ENCODE measurements around the gene ANK2. TPM values are rescaled to one million over a fixed set of nuclear protein-coding genes. Genes with fewer than 3 reads are reported as not detected.

ANK2 gene
- total and polyA plus RNA-seq, 2 experiments from 2014 or later = 10.9 to 25.9 TPM

DNA sequence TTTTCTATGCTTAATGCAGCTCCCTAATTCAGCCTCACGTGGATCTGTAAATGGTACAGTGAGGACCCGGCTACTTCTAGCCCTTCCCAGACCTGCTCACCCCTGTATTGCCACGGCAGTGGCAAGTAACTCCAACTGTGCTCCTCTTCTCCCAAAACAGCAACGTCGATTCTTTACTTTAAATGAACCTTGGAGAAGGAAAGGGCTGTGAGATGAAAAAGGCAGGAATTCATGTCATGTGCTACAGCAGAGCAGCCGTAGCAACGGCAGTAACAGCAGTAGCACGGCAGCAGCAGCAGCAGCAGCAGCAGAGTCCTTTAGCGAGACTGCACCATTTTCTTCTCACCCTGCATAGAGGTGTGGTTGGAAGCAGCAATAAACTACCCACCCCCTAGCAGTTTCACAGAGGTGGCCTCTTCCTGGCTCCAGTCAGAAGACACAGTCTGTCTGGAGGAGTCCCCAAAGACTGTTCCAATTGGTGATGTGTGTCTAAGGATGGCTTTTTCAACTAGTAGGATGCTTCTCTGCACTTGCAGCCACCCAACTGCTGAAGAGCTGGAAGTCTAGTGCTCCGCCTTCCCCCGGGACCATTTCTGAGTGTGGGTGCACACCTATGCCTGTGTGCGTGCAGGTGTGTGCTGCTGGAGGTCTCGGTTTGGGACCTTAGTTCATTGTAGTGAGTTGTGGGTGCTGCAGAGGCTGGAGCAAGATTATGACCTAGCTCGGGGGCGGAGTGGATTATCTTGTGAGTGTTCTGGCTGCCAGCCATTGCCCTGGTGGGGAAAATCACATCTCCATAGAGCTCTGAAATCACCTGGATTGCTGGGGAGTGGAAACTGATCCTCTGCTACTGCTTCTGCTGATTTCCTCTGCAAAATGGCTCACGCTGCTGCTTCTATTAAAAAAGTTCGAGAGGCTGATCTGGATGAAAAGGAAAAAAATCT, 67.2 kb downstream of the ANK2 start:
- H3K36me3 ChIP-seq (ENCODE audit: low read depth) = no peaks in the 10 kb centered on the region
- no peaks in the 10 kb centered on the region for H3F3A ChIP-seq (ENCODE audit: insufficient read depth)
- H3K4me3 ChIP-seq = no peak overlapping the region
- no peaks in the 10 kb centered on the region for H3K27me3 ChIP-seq (replicated peaks; ENCODE audit: insufficient read depth)
- H3K4me2 ChIP-seq (ENCODE audit: unreplicated experiment) = no peak overlapping the region
- H3K9me2 ChIP-seq (ENCODE audit: insufficient read depth) = no peaks in the 10 kb centered on the region
- DNase-seq = no peak
- H3K9ac ChIP-seq = no peak overlapping the region
- no peaks in the 10 kb centered on the region for H3K79me2 ChIP-seq (ENCODE audit: insufficient read depth)
- no peak overlapping the region for H3K27ac ChIP-seq
- 80 to 81% methylated on average over 17 of the region's 17 CpGs for WGBS, 2 experiments (ENCODE audit: low coverage in 1 of 2, low lambda C conversion rate in 2 of 2, missing lambda C conversion rate in 2 of 2)
- H3K4me1 ChIP-seq (ENCODE audit: insufficient read depth) = no peaks in the 10 kb centered on the region
- H2AFZ ChIP-seq = no peak overlapping the region
- in situ Hi-C loops (cut with MboI) = loop anchor here (10.0 to 25.0 kb wide), 2 partner anchors 158 to 1271 kb away; no protein-coding TSS in a partner anchor
- TF ChIP-seq EZH2phosphoT487 (IDR thresholded peaks at IDR 0.05; ENCODE audit: insufficient read depth, low read depth) = no peak
- no peak for TF ChIP-seq EZH2 (IDR thresholded peaks at IDR 0.05; ENCODE audit: insufficient read depth, poor library complexity, severe bottlenecking)
- no peaks in the 10 kb centered on the region for H3K9me3 ChIP-seq (ENCODE audit: low read depth)
- H4K20me1 ChIP-seq (ENCODE audit: insufficient read depth) = no peaks in the 10 kb centered on the region

- no peaks in the 10 kb centered on the region for H3K9me3 ChIP-seq (ENCODE audit: low read depth)
- no peak for TF ChIP-seq EZH2 (IDR thresholded peaks at IDR 0.05; ENCODE audit: insufficient read depth, poor library complexity, severe bottlenecking)
- no peak for TF ChIP-seq EZH2phosphoT487 (IDR thresholded peaks at IDR 0.05; ENCODE audit: insufficient read depth, low read depth)
- H3F3A ChIP-seq (ENCODE audit: insufficient read depth) = no peaks in the 10 kb centered on the region
- no peak overlapping the region for H3K4me2 ChIP-seq (ENCODE audit: unreplicated experiment)
- no peaks in the 10 kb centered on the region for H3K36me3 ChIP-seq (ENCODE audit: low read depth)
- H3K9ac ChIP-seq = no peak overlapping the region
- no peak for DNase-seq
- 87 to 93% methylated on average over 3 of the region's 3 CpGs for WGBS, 2 experiments (ENCODE audit: low coverage in 1 of 2, low lambda C conversion rate in 2 of 2, missing lambda C conversion rate in 2 of 2)
- no peaks in the 10 kb centered on the region for H3K79me2 ChIP-seq (ENCODE audit: insufficient read depth)
- no peaks in the 10 kb centered on the region for H4K20me1 ChIP-seq (ENCODE audit: insufficient read depth)
- no peak overlapping the region for H3K4me3 ChIP-seq
- H3K27ac ChIP-seq = no peak overlapping the region
- H3K4me1 ChIP-seq (ENCODE audit: insufficient read depth) = no peaks in the 10 kb centered on the region
- in situ Hi-C loops (cut with MboI) = loop anchor here (10.0 to 25.0 kb wide), 2 partner anchors 157 to 1270 kb away; no protein-coding TSS in a partner anchor
- no peak overlapping the region for H2AFZ ChIP-seq
- H3K9me2 ChIP-seq (ENCODE audit: insufficient read depth) = no peaks in the 10 kb centered on the region
- no peaks in the 10 kb centered on the region for H3K27me3 ChIP-seq (replicated peaks; ENCODE audit: insufficient read depth)
Observed at GRCh38 chr4:113117358-113117702, 67.9 kb downstream of the ANK2 start.

DNA sequence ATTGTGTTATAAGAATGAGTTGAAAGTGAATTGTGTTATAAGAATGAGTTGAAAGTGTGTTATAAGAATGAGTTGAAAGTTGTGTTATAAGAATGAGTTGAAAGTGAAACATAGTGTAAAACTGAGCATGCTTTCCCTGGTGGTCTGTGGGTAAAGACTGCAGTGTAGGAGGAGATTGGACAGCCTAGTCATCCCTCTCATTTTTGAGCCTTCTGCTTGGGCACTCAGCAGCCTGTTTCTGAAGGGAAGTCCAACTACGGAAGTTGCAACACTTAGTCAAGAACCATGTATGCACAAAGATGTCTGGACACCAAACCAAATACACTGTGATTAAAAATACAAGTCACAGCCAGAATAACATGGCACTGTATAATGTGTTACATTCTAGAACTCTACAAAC, 72.6 kb downstream of the ANK2 start:
- Histone ChIP-seq H3K4me3 (no peak overlapping the region), H3K79me2 (ENCODE audit: insufficient read depth) (no peaks in the 10 kb centered on the region), H3K4me1 (ENCODE audit: insufficient read depth) (no peaks in the 10 kb centered on the region), H3K27me3 (replicated peaks; ENCODE audit: insufficient read depth) (no peaks in the 10 kb centered on the region), H4K20me1 (ENCODE audit: insufficient read depth) (no peaks in the 10 kb centered on the region), H3K4me2 (ENCODE audit: unreplicated experiment) (no peak overlapping the region), H3K9me2 (ENCODE audit: insufficient read depth) (no peaks in the 10 kb centered on the region), H3K36me3 (ENCODE audit: low read depth) (no peaks in the 10 kb centered on the region), H3K9ac (no peak overlapping the region), H3K27ac (no peak overlapping the region), H3K9me3 (ENCODE audit: low read depth) (no peaks in the 10 kb centered on the region), H2AFZ (no peak overlapping the region), H3F3A (ENCODE audit: insufficient read depth) (no peaks in the 10 kb centered on the region)
- in situ Hi-C loops (cut with MboI) = loop anchor here (25.0 kb wide), 1 partner anchor 1265 kb away; no protein-coding TSS in a partner anchor
- TF ChIP-seq EZH2phosphoT487 (IDR thresholded peaks at IDR 0.05; ENCODE audit: insufficient read depth, low read depth) (no peak), EZH2 (IDR thresholded peaks at IDR 0.05; ENCODE audit: insufficient read depth, poor library complexity, severe bottlenecking) (no peak)
- 50 to 61% methylated on average over 1 of the region's 1 CpG for WGBS, 2 experiments (ENCODE audit: low coverage in 1 of 2, low lambda C conversion rate in 2 of 2, missing lambda C conversion rate in 2 of 2)
- no peak for DNase-seq

DNA sequence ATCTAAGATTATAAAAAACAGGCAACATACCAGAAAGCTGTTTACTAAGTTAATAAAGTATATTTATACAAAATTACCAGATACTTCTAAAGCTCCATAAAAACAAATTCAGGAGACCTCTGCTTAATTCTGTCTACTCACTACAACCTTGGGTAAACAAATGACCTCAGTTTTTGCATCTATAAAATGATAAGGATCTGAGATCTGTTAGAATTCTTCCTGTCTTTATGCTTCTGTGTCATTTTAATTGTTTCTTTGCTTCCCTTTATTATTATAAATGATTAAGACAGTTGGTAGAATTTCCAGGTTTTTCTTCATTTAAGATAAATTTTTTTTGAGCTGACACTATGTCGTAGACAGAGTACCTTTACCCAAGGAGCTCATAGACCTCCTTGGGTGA, 76.0 kb downstream of the ANK2 start:
- Histone ChIP-seq H3K4me3 (no peak overlapping the region), H3K9me2 (ENCODE audit: insufficient read depth) (no peaks in the 10 kb centered on the region), H3K4me1 (ENCODE audit: insufficient read depth) (no peaks in the 10 kb centered on the region), H3K79me2 (ENCODE audit: insufficient read depth) (no peaks in the 10 kb centered on the region), H2AFZ (no peak overlapping the region), H3F3A (ENCODE audit: insufficient read depth) (no peaks in the 10 kb centered on the region), H3K9ac (no peak overlapping the region), H3K9me3 (ENCODE audit: low read depth) (no peaks in the 10 kb centered on the region), H3K4me2 (ENCODE audit: unreplicated experiment) (no peak overlapping the region), H4K20me1 (ENCODE audit: insufficient read depth) (no peaks in the 10 kb centered on the region), H3K27ac (no peak overlapping the region), H3K27me3 (replicated peaks; ENCODE audit: insufficient read depth) (no peaks in the 10 kb centered on the region), H3K36me3 (ENCODE audit: low read depth) (no peaks in the 10 kb centered on the region)
- in situ Hi-C loops (cut with MboI) = no loop called here
- no peak for DNase-seq
- TF ChIP-seq EZH2phosphoT487 (IDR thresholded peaks at IDR 0.05; ENCODE audit: insufficient read depth, low read depth) (no peak), EZH2 (IDR thresholded peaks at IDR 0.05; ENCODE audit: insufficient read depth, poor library complexity, severe bottlenecking) (no peak)
- WGBS, 2 experiments (ENCODE audit: low coverage in 1 of 2, low lambda C conversion rate in 2 of 2, missing lambda C conversion rate in 2 of 2) = 96 to 100% methylated on average over 1 of the region's 1 CpG

All from GM23248 (cell line).